CD4-positive, alpha-beta T cell treated with Interferon gamma for 1 hour (primary cell): ENCODE data around the gene IGFBP5.
A peak's percentile ranks its signal among the peaks of the same experiment; 100 is the strongest.

ENCODE experiments used
- DNase-seq: peaks from one replicate; pipeline ENCODE4 v3.0.0-alpha.2; 2020

The IGFBP5 gene

GRCh38 chr2:216713691-216714336, 18.5 kb upstream of the IGFBP5 start:
- no peak for DNase-seq

GRCh38 chr2:216711348-216711747, 16.0 kb upstream of the IGFBP5 start:
- DNase-seq, result no peak

DNA sequence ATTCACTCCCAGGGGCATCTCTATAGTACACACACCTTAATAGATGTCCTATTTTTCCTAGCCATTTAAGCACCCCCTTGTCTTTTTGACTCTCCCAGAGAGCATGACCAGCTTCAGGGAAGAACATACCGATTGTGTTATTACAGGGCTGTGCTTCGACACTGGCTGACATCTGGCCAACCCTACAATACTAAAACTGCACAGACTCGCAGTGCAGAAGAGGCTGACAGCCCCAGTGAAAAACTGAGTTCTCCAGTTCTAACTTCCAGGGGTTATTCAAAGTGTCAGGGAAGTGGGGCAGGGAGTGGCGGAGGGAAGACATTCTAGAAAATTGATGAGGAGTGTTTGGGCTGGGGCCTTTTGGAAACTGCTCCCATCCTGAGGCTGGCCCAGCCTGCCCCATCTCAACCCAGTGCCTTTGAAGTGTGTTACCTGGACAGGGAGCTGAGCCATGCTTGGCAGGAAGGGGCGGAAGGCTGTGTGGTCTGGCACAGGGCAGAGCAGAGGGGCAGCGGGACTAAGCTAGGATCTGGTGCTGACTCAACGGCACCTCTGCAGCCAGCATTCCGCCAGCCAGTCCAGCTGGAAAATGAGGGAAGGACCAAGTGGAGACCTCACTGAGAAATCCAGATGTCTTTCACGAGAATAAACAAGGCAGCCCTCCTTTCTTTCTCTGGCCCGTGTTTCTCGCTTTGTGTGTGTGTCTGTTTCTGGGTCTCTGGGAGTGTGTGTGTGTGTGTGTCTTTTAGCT, 15.4 kb upstream of the IGFBP5 start:
- no peak for DNase-seq

GRCh38 chr2:216702756-216703155, 7.4 kb upstream of the IGFBP5 start:
- no peak for DNase-seq

DNA sequence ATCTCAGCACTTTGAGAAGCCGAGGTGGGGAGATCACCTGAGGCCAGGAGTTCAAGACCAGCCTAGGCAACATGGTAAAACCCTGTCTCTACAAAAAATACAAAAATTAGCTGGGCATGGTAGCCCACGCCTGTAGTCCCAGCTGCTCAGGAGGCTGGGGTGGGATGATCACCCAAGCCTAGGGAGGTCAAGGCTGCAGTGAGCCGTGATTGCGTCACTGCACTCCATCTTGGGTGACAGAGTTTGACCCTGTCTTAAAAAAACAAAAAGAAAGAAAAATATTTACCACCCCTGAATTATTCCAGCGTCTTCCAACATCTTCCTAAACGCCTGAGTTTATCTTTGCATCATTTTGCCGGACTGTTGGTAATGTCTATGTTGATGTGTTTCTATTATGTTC, 6.2 kb upstream of the IGFBP5 start:
- no peak for DNase-seq

DNA sequence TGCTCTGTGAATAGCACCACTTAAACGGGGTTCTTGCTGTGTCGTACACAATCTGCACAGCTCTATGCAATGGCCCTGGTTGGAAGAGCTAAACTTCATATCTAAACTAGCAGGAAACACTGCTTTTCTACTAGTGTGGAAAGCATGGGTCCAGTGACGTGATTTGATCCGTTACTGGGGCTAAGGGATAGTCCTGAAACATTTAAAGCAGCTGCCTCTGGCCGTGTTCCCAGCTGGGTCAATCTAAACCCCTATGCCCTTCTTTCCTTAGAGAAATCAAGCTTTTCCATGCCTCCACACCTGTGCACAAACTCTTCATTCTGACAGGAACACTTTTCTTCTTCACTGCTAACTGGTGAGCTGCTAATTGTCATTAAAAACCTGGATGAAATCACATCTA, 5.4 kb upstream of the IGFBP5 start:
- no peak for DNase-seq

- DNase-seq, result no peak
Measured at GRCh38 chr2:216700088-216700567, 4.8 kb upstream of the IGFBP5 start.

GRCh38 chr2:216698895-216699294, 3.5 kb upstream of the IGFBP5 start:
- DNase-seq, result no peak

DNA sequence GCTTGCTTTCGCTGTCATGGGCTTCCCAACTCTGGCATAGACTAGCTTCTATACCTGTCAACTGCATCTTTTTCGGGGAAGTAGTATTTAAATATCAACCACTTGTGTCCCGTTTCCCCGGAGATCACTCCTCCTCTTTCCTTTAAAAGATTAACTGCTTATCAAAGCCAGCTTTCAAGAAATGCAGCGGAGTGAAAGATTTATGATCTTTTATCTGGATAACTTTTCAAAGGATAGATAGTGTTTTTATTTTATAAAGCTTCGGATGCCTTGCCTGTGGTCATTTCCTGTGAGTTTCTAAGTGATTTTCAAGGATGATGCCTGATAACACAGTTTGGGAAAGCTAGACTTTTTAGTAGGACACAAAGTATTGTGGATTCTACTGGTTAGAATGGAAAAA, 2.9 kb upstream of the IGFBP5 start:
- DNase-seq, result no peak

- no peak for DNase-seq
Measured at GRCh38 chr2:216696751-216697560, 1.6 kb upstream of the IGFBP5 start.

DNA sequence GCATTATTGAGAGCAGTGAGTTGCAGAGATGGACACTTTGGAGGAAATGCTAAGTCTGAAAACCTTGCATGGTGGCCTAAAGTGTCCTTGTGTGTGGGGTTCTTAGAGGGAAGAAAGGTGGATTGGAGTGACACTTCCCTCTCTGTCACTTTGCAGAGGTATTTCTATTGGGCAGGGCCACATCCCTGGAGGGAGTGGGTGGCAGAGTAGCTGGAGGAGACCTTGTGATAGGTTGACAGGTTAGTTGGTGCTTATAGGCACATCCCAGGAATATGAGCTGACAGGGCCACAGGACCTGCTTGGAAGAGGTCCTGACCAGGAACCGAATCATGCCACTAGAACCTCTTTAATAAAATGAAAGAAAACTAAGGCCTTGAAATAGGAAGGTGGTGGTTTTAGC, 972 bp upstream of the IGFBP5 start:
- DNase-seq, result no peak

DNA sequence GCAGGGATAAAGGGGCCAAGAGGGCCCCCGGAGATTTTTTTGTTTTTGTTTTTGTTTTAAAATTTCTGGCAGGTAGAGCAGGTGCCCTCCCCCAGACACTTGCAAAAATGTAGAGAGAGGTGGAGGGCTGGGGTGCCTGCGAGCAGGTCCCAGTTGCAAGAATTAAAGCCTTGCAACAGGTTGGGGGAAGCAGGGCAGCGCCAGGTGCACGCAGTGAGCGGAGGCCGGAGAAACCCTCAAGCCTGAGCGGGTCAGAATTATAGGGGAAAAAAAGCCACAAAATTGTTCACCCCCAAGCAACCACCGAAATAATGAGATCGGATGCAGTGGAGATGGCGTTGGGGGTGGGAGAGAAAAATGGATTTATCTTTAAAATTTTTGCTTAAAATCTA, 527 bp downstream of the IGFBP5 start:
- DNase-seq, result no peak

- DNase-seq, result no peak
Measured at GRCh38 chr2:216694082-216694825, 1.1 kb downstream of the IGFBP5 start.

DNA sequence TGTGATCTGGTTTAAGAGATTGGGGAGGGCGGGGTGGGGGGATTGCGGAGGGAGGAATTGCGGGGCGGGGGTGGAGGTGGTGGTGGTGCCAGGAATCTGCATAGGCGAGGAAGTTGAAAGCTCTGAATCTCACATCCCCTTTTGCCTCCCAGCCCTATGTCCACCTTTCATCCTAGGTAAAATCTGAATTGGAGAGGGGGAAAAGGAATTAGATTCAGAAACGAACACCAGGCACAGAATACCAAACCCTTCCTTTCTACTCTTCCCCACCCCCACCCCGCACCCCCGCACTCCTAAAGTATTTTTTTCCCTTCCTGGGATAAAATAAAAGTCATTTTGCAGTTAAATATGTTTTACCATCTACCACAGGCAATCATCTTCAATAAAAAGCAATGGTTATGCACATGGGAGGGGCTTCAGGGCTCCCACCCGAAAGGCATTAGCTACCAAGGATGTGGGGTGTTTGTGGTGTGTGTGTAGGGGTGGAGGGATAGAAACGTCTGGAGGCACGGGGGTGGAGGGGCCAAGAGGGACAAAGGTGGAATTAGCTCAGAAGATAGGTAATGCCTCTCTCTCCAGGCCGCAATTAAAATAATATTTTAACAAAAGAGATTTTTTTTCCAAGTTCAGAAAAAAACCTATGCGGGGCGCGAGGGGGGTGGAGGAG, 1.8 kb downstream of the IGFBP5 start:
- DNase-seq, result no peak

- DNase-seq, result peak; percentile 46
Measured at GRCh38 chr2:216692636-216693413, 2.5 kb downstream of the IGFBP5 start.

GRCh38 chr2:216690853-216691741, 4.3 kb downstream of the IGFBP5 start:
- DNase-seq, result peak; percentile 26

DNA sequence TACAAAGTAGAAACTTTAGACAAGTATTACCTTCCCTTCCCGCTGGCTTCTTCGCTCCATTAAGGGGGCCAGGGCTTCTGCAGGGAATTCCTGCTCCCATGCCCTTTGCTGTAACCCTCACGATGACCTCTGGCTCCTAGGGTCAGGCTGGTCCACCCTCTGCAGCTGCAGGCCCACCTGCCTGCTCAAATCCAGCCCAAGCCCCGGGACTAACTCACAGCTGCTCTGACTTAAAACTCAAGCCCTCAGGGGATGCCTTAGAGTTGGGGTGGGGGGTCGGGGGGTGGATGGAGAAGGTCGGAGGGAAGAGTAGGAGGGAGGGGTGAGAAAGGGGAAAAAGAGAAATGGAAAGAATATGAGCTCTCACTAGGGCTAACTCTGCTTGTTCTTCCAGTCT, 4.9 kb downstream of the IGFBP5 start:
- DNase-seq, result no peak

GRCh38 chr2:216689397-216689796, 6.0 kb downstream of the IGFBP5 start:
- DNase-seq, result no peak

DNA sequence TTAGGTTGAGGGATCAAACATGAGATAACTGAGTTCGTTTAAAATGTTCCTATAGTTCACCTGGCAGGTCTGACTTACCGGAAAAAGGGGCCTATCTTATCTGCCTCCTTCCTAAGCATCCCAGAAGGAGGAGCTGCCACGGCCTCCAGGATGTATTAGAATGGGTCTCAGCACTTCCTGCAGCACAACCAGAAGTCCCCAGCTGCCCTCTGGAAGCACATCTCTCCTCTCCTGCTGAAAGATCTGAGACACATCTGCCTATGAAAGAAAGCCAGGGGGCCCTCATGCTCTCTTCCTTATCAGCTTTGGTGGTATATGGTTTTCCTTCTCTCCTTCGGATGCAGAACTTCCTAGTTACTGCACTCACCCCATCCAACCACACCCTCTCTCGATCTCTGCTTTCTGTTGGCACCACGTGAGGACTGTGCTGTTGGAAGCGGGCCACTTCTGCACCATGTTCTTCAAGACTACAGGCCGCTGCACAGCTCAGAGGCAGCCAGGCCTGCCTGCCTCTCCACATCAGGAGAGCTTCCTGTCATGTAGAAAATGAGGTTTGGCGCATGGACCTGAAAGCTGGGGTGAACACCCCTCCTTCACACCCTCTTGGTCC, 6.5 kb downstream of the IGFBP5 start:
- no peak for DNase-seq

DNA sequence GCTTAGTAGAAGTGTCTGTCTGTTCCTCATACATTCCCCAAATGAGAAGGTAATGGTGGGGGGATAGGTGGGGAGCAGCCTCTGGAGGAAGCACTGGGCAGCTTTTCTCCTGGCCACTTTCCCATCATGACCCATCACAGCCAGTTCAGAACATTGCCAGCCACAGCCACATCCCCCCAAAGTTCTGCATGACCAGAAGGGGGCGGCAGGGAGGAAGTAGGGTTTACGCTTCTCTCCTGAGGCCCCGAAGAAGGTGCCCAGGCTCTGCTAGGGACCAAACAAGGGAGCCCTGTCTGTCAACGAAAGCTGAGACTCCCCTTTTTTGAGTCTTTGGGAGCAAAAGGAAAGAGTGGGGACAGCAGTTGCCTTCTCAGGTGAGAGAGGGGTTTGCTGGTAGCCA, 7.7 kb downstream of the IGFBP5 start:
- no peak for DNase-seq
